Ascending aorta (tissue), 2 donors: ENCODE measurements around the gene STX18. TPM values are rescaled to one million over a fixed set of nuclear protein-coding genes. Genes with fewer than 3 reads are reported as not detected.

Experiments
- DNase-seq, 2 donors: peaks; one replicate each; pipeline ENCODE4 v3.0.0-alpha.2; 2019; ENCODE audit warnings: low spot score in 2 of 2
- H3K27ac ChIP-seq, 2 donors: fragments of 200-600 bp; sonication (generic); one replicate each; pipeline ENCODE4 v1.5.1; 2016 to 2017; ENCODE audit warnings: mild to moderate bottlenecking in 1 of 2
- H3K27me3 ChIP-seq: fragments of 200-600 bp; sonication (generic); one replicate; pipeline ENCODE4 v1.5.1; 2017
- H3K36me3 ChIP-seq, 2 donors: fragments of 200-600 bp; sonication (generic); one replicate each; pipeline ENCODE4 v1.5.1; 2016
- H3K4me1 ChIP-seq, 2 donors: fragments of 200-600 bp; sonication (generic); one replicate each; pipeline ENCODE4 v1.5.1; 2016 to 2017; ENCODE audit warnings: mild to moderate bottlenecking in 1 of 2
- H3K4me3 ChIP-seq, 2 donors: fragments of 200-600 bp; sonication (generic); one replicate each; pipeline ENCODE4 v1.5.1; 2016 to 2017; ENCODE audit warnings: mild to moderate bottlenecking in 1 of 2
- H3K9me3 ChIP-seq, 2 donors: fragments of 200-600 bp; sonication (generic); one replicate each; pipeline ENCODE4 v1.5.1; 2016
- CTCF ChIP-seq, 3 experiments: fragments of 200-600 bp in 2 of 3; fragments of 450-650 bp in 1 of 3; sonication (generic) in 2 of 3; IDR thresholded peaks; one replicate each; pipeline ENCODE4 v1.5.1; 2016 to 2019; ENCODE audit warnings: antibody characterized with exemption in 3 of 3, mild to moderate bottlenecking in 1 of 3, moderate library complexity in 1 of 3
- intact Hi-C: fragments of 100-400 bp; cut with DNase I; formaldehyde crosslinking; loops from one replicate; pipeline ENCODE4 v1.15.1; 2023
- total RNA-seq: library from RNA; depleted of rRNA; stranded (reverse); fragments of >200 nt; gene quantifications from one replicate; pipeline ENCODE4 v1.1.0, GENCODE V29; 2016

STX18 gene
- total RNA-seq, 1 donor from 2014 or later: 28.2 TPM

DNA sequence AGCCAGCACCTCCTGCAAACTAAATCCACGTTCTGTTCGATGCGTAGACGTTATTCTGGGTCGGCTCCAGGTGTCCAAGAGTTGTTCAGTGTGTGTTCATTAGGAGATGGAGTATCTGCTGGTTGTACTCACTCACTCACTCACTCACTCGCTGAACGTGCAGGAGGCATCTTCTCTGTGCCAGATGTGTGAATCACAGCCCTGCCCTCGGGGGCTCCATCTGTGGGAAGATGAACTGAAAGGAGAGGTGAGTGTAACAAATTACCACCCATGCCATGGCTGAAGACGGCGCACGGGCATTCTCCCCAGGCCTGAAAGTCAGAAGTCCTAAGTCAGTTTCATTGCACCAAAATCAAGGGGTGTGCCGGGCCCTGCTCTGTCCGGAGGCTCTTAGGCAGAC, 138.9 kb downstream of the STX18 start:
- H3K27ac ChIP-seq: no peak overlapping the region
- H3K27me3 ChIP-seq: no peaks in the 10 kb centered on the region
- H3K4me3 ChIP-seq: no peak overlapping the region
- no peak for DNase-seq
- intact Hi-C loops: no loop called here
- no peaks in the 10 kb centered on the region for H3K9me3 ChIP-seq
- TF ChIP-seq CTCF (IDR thresholded peaks at IDR 0.05): no peak
- no peaks in the 10 kb centered on the region for H3K36me3 ChIP-seq
- H3K4me1 ChIP-seq: no peaks in the 10 kb centered on the region

DNA sequence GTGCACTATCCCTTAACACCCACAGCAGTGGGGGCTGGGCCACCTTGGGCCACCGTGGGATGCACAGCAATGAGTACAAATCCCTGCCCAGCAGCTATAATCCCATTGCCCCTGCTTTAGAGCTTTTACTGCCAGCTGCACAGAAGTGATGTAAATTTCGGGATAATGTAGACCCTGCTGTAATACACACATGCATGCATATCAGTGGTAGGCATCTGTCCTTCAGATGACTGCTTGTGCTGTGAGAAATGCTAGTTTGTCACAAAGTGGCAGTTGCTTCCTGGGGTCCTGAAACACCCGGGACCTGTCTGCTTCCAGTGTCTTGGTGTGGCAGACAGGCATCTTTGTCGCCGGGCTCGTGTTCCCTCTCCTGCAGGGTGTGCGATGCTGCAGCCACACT, 140.8 kb downstream of the STX18 start:
- Histone ChIP-seq H3K9me3 (no peaks in the 10 kb centered on the region), H3K27me3 (no peaks in the 10 kb centered on the region), H3K27ac (no peak overlapping the region), H3K4me1 (no peaks in the 10 kb centered on the region), H3K4me3 (no peak overlapping the region), H3K36me3 (no peaks in the 10 kb centered on the region)
- no peak for TF ChIP-seq CTCF (IDR thresholded peaks at IDR 0.05)
- intact Hi-C loops: no loop called here
- no peak for DNase-seq

DNA sequence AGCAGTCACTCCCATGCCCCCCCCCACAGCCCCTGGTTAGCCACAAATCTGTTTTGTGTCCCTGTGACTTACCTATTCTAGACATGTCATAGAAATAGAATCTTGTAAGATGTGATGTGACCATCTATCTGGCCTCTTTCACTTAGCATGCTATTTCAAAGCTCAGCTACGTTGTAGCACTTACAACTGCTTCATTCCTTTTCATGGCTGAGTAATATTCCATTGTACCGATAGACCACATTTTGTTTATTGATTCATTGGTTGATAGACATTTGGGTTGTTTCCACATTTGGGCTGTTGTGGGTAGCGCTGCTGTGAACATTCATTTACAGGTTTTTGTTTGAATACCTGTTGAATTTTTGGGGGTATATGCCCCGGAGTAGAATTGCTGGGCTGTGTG, 143.4 kb downstream of the STX18 start:
- Histone ChIP-seq H3K4me3 (no peak overlapping the region), H3K4me1 (no peaks in the 10 kb centered on the region), H3K27me3 (no peaks in the 10 kb centered on the region), H3K36me3 (no peaks in the 10 kb centered on the region), H3K27ac (no peak overlapping the region), H3K9me3 (no peaks in the 10 kb centered on the region)
- DNase-seq: no peak
- intact Hi-C loops: no loop called here
- TF ChIP-seq CTCF (IDR thresholded peaks at IDR 0.05): no peak

DNA sequence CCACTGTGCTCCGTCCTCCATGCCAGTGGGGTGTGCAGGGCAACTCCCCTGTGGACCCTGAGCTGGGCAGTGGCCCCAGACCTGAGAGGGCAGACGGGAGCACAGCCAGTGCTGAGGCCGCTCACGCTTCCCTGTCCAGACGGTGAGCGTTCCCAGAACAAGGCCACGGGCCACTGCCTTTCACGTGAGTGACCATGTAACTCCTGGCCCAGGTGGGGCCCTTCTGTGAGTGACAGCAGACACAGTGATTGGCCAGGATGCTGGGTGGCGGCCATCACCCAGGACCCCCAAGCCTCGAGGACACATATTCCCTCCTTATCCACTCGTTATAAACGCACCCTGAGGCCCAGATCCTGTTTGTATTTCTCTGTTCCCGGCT, 144.4 kb downstream of the STX18 start:
- no peak for TF ChIP-seq CTCF (IDR thresholded peaks at IDR 0.05)
- Histone ChIP-seq H3K4me1 (no peaks in the 10 kb centered on the region), H3K4me3 (no peak overlapping the region), H3K27ac (no peak overlapping the region), H3K9me3 (no peaks in the 10 kb centered on the region), H3K36me3 (no peaks in the 10 kb centered on the region), H3K27me3 (no peaks in the 10 kb centered on the region)
- no peak for DNase-seq
- intact Hi-C loops: no loop called here

DNA sequence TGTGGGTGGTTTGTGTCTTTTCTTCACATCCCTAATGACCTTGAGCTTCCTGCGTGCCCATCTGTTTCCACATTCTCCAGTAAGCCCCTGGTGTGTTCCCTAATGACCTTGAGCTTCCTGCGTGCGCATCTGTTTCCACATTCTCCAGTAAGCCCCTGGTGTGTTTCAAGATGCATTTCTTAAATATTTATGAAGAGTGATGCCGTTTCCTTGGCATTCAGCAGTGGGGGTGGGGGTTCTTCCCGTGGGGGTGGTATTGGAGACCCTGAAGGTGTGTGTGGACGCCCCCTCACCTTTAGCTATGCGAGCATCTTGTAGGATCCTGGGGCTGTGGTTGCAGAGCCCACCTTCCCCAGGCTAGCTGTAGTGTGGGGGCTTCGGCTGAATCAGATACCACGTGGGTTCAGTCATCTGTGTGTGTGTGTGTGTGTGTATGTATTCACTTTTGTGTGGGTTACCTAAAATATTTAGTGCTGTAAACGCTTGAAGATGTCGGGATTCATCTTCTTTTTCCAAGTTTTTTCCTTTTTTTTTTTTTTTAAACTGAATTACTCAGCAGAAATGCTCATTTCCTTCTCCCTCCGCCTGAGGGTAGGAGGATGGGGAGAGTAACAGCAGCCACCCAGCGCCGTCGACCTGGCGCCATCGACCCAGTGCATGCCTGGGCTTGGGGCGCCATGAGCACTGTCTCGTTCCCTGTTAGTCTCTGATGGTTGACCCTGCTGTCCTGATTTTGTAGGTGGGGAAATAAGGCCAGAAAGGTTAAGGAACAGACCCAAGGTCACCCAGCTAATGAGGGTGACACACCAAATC, 145.0 kb downstream of the STX18 start:
- no peak overlapping the region for H3K27ac ChIP-seq
- H3K4me1 ChIP-seq: no peaks in the 10 kb centered on the region
- H3K27me3 ChIP-seq: no peaks in the 10 kb centered on the region
- no peak for DNase-seq
- intact Hi-C loops: no loop called here
- no peak for TF ChIP-seq CTCF (IDR thresholded peaks at IDR 0.05)
- H3K4me3 ChIP-seq: no peak overlapping the region
- H3K9me3 ChIP-seq: no peaks in the 10 kb centered on the region
- H3K36me3 ChIP-seq: no peaks in the 10 kb centered on the region
